ENCODE measurements around the gene BMF. TPM values are rescaled to one million over a fixed set of nuclear protein-coding genes. Genes with fewer than 3 reads are reported as not detected.

The BMF gene
- total RNA-seq, 1 experiment from 2014 or later, result 13.2 TPM

- H3K56ac ChIP-seq (ENCODE audit: insufficient read length, low read depth, low read length), result no peak overlapping the region
- H3K18ac ChIP-seq (ENCODE audit: insufficient read length, low read depth, low read length), result no peak overlapping the region
- no peak overlapping the region for H3K27ac ChIP-seq (ENCODE audit: insufficient read length, low read depth, low read length)
- no peaks in the 10 kb centered on the region; the same call in 1 of the 2 replicates for H3K4me1 ChIP-seq (ENCODE audit: insufficient read depth, low read length)
- H3K36me3 Mint-ChIP-seq (ENCODE audit: insufficient read depth in 1 of 3, low read depth in 3 of 3), result no peaks in the 10 kb centered on the region
- DNase-seq, result peak; percentile 5
- no CpG with 5 or more reads among the region's 3 CpGs for WGBS (ENCODE audit: extremely low coverage, insufficient read length, low lambda C conversion rate)
- no peak overlapping the region for H4K91ac ChIP-seq (ENCODE audit: insufficient read length, low read depth, low read length)
- H3K79me2 ChIP-seq (ENCODE audit: insufficient read depth, low read length), result no peaks in the 10 kb centered on the region
- no peaks in the 10 kb centered on the region for H3K9me3 Mint-ChIP-seq
- H2BK20ac ChIP-seq (ENCODE audit: low read depth, low read length, poor library complexity, severe bottlenecking), result no peak overlapping the region
- no peaks in the 10 kb centered on the region for H4K20me1 ChIP-seq (ENCODE audit: control insufficient read depth, insufficient read depth, insufficient read length)
- no peak overlapping the region for H4K5ac ChIP-seq (ENCODE audit: insufficient read length, low read depth, low read length)
- no peaks in the 10 kb centered on the region; the same call in 1 of the 2 replicates for H3K27me3 Mint-ChIP-seq (ENCODE audit: low read depth)
- H2BK15ac ChIP-seq (ENCODE audit: low read depth, low read length), result no peak overlapping the region
- H3T11ph ChIP-seq (ENCODE audit: low read length), result no peak overlapping the region
- H2BK5ac ChIP-seq (ENCODE audit: insufficient read length, low read length), result no peak overlapping the region
- H3K79me1 ChIP-seq (ENCODE audit: insufficient read depth, low read depth, low read length, poor library complexity, severe bottlenecking), result no peaks in the 10 kb centered on the region
- H4K8ac ChIP-seq (replicated peaks; ENCODE audit: insufficient read length, low read depth, low read length), result no peak overlapping the region
- TF ChIP-seq CTCF (conservative IDR thresholded peaks at IDR 0.05), result no peak
- H2BK120ac ChIP-seq (ENCODE audit: low read depth, low read length, poor library complexity, severe bottlenecking), result no peak overlapping the region
- H3K4me1 Mint-ChIP-seq, result peaks cover 13 to 22% of the 10 kb centered on the region in 2 experiments
- H3K4me2 ChIP-seq (ENCODE audit: insufficient read depth, insufficient read length, low read length), result no peak overlapping the region
- no peaks in the 10 kb centered on the region for H3K23me2 ChIP-seq (ENCODE audit: insufficient read length, low read depth, low read length, poor library complexity, severe bottlenecking)
- no peak overlapping the region for H3K4me3 Mint-ChIP-seq
- no peak overlapping the region for H3K9ac ChIP-seq (ENCODE audit: extremely low read depth, insufficient read length, low read length)
- H2BK12ac ChIP-seq (ENCODE audit: insufficient read length, low read depth, low read length), result no peak overlapping the region
- no peak overlapping the region for H3K4ac ChIP-seq (ENCODE audit: low read depth, low read length)
- H3K23ac ChIP-seq (ENCODE audit: insufficient read length, low read depth, low read length), result no peak overlapping the region
- H3K27me3 ChIP-seq (ENCODE audit: insufficient read depth, low read length), result no peaks in the 10 kb centered on the region
- no peak overlapping the region for H3K14ac ChIP-seq (ENCODE audit: insufficient read depth, low read length)
- H3K27ac Mint-ChIP-seq, result 0 out of 7 replicates have a peak overlapping the region, but pooled peaks of 1 of the 3 experiments have one; percentile 36
- no peak overlapping the region for H2AK5ac ChIP-seq (ENCODE audit: insufficient read length, low read length)
- H3K9me3 ChIP-seq (ENCODE audit: control insufficient read depth, low read depth, low read length), result no peaks in the 10 kb centered on the region
- no peak overlapping the region for H2AFZ ChIP-seq (ENCODE audit: low read length)
Observed at GRCh38 chr15:40058476-40059140, 50.1 kb downstream of the BMF start.

Measured in H9 (cell line).